ENCODE data around the gene RGS2.

The RGS2 gene

GRCh38 chr1:192797891-192798290 is 10.9 kb upstream of the RGS2 start:
- no peak for DNase-seq (ENCODE audit: low read depth)
- in situ Hi-C loops (cut with HindIII; ENCODE audit: low sequenced_read_pairs): no loop called here
- TF ChIP-seq CTCF (IDR thresholded peaks at IDR 0.05; ENCODE audit: low read depth, low read length, missing control alignments): no peak
- no peak overlapping the region for H3K4me3 ChIP-seq (ENCODE audit: low read depth, low read length)

- no peak for DNase-seq (ENCODE audit: low read depth)
- in situ Hi-C loops (cut with HindIII; ENCODE audit: low sequenced_read_pairs): no loop called here
- no peak for TF ChIP-seq CTCF (IDR thresholded peaks at IDR 0.05; ENCODE audit: low read depth, low read length, missing control alignments)
- no peak overlapping the region for H3K4me3 ChIP-seq (ENCODE audit: low read depth, low read length)
Measured at GRCh38 chr1:192801451-192801850, 7.4 kb upstream of the RGS2 start.

DNA sequence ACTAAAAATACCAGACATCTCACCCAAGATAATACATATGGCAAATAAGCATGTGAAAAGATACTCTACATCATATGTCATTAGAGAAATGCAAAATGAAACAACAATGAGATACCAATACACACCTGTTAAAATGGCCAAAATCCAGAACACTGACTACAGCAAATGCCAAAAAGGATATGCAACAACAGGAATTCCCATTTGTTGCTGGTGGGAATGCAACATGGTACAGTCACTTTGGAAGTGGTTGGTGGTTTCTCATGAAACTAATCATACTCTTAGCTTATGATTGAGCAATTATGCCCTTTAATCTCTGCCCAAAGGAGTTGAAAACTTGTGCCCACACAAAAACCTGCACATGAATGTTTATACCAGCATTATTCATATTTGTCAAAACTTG is 6.4 kb upstream of the RGS2 start:
- no peak overlapping the region for H3K4me3 ChIP-seq (ENCODE audit: low read depth, low read length)
- DNase-seq (ENCODE audit: low read depth): no peak
- TF ChIP-seq CTCF (IDR thresholded peaks at IDR 0.05; ENCODE audit: low read depth, low read length, missing control alignments): no peak
- in situ Hi-C loops (cut with HindIII; ENCODE audit: low sequenced_read_pairs): no loop called here

- in situ Hi-C loops (cut with HindIII; ENCODE audit: low sequenced_read_pairs): no loop called here
- no peak overlapping the region for H3K4me3 ChIP-seq (ENCODE audit: low read depth, low read length)
- TF ChIP-seq CTCF (IDR thresholded peaks at IDR 0.05; ENCODE audit: low read depth, low read length, missing control alignments): no peak
- no peak for DNase-seq (ENCODE audit: low read depth)
Measured at GRCh38 chr1:192803501-192803900, 5.3 kb upstream of the RGS2 start.

DNA sequence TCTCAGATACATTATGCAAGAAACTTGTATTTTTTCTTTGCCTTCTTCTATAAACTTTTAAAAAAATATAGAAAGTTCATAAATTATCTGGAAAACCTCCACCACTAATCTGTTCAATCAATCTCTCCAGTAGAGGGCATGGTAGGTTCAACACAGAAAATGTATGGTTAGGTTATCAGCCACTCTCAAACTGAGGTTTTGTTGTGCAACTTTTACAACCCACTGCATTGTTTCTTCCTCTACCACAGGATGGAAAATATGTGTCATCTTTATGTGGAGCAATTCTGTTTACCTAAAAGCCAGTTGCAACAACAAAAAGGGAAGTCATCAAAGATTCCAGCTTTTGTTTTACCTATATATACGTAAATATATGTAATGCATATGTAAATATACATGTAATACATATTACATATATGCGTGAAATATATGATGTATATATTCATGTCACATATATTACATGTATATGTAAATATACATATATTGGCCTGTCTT is 3.0 kb upstream of the RGS2 start:
- peak; percentile 57 for TF ChIP-seq CTCF (IDR thresholded peaks at IDR 0.05; ENCODE audit: low read depth, low read length, missing control alignments)
- H3K4me3 ChIP-seq (ENCODE audit: low read depth, low read length): no peak overlapping the region
- in situ Hi-C loops (cut with HindIII; ENCODE audit: low sequenced_read_pairs): no loop called here
- peak; percentile 88 for DNase-seq (ENCODE audit: low read depth)

GRCh38 chr1:192807211-192808162 is 1.4 kb upstream of the RGS2 start:
- in situ Hi-C loops (cut with HindIII; ENCODE audit: low sequenced_read_pairs): no loop called here
- TF ChIP-seq CTCF (IDR thresholded peaks at IDR 0.05; ENCODE audit: low read depth, low read length, missing control alignments): no peak
- no peak overlapping the region for H3K4me3 ChIP-seq (ENCODE audit: low read depth, low read length)
- no peak for DNase-seq (ENCODE audit: low read depth)

Measured in astrocyte of the cerebellum (primary cell).